A549 (cell line): ENCODE measurements around the gene THBS1.

Experiments used
- CEBPB ChIP-seq, 2 experiments: fragments of >200 bp in 1 of 2; sonication (Bioruptor Twin) in 1 of 2; formaldehyde crosslinking in 1 of 2; IDR thresholded peaks; 2 replicates each; pipeline ENCODE4 v1.6.1; 2012 to 2016
- MAX ChIP-seq: IDR thresholded peaks from 2 replicates; pipeline ENCODE4 v1.6.1; 2012
- MYC ChIP-seq: IDR thresholded peaks from 2 replicates; pipeline ENCODE4 v1.6.1; 2012; ENCODE audit warnings: mild to moderate bottlenecking, inconsistent platforms, low read length, improper control_type of control experiment, borderline replicate concordance
- POLR2A ChIP-seq: IDR thresholded peaks from 2 replicates; pipeline ENCODE4 v1.6.1; 2012; ENCODE audit warnings: mild to moderate bottlenecking, low read length
- POLR2AphosphoS2 ChIP-seq: conservative IDR thresholded peaks from 2 replicates; pipeline ENCODE4 v1.6.1; 2012; ENCODE audit warnings: low read length, improper control_type of control experiment, inconsistent platforms
- ZC3H11A ChIP-seq: fragments of 450-650 bp; IDR thresholded peaks from 2 replicates; pipeline ENCODE4 v1.6.1; 2014; ENCODE audit warnings: antibody characterized with exemption, mild to moderate bottlenecking
- TF ChIP-seq, protein P1 (sequence below): fragments of >200 bp; sonication (Bioruptor Twin); formaldehyde crosslinking; IDR thresholded peaks from 3 replicates; pipeline ENCODE4 v1.5.1; 2016

- TF ChIP-seq, protein P1, sequence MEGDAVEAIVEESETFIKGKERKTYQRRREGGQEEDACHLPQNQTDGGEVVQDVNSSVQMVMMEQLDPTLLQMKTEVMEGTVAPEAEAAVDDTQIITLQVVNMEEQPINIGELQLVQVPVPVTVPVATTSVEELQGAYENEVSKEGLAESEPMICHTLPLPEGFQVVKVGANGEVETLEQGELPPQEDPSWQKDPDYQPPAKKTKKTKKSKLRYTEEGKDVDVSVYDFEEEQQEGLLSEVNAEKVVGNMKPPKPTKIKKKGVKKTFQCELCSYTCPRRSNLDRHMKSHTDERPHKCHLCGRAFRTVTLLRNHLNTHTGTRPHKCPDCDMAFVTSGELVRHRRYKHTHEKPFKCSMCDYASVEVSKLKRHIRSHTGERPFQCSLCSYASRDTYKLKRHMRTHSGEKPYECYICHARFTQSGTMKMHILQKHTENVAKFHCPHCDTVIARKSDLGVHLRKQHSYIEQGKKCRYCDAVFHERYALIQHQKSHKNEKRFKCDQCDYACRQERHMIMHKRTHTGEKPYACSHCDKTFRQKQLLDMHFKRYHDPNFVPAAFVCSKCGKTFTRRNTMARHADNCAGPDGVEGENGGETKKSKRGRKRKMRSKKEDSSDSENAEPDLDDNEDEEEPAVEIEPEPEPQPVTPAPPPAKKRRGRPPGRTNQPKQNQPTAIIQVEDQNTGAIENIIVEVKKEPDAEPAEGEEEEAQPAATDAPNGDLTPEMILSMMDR, result no peak
- TF ChIP-seq POLR2AphosphoS2 (no peak), MAX (no peak), POLR2A (no peak), ZC3H11A (no peak), CEBPB (IDR thresholded peaks at IDR 0.05) (no peak), MYC (no peak)
Observed at GRCh38 chr15:39597751-39598185, 16.9 kb downstream of the THBS1 start.
